Muscle layer of duodenum (tissue), 2 donors: Measurements from ENCODE around the gene IMPDH2.

Source experiments
- H3K27ac ChIP-seq: one replicate; pipeline ENCODE4 v1.7.0; 2013; ENCODE audit warnings: mild to moderate bottlenecking, low read length
- H3K27me3 ChIP-seq: one replicate; pipeline ENCODE4 v1.7.0; 2013; ENCODE audit warnings: low read depth, mild to moderate bottlenecking, control low read depth, low read length
- H3K36me3 ChIP-seq, 2 donors: one replicate each; pipeline ENCODE4 v1.7.0; 2013; ENCODE audit warnings: low read length in 2 of 2, control low read depth in 1 of 2, mild to moderate bottlenecking in 1 of 2; ENCODE audit not compliant: insufficient read depth in 2 of 2, control insufficient read depth in 1 of 2
- H3K4me1 ChIP-seq, 2 donors: one replicate each; pipeline ENCODE4 v1.7.0; 2013; ENCODE audit warnings: low read length in 2 of 2, mild to moderate bottlenecking in 2 of 2, control low read depth in 1 of 2, moderate library complexity in 1 of 2; ENCODE audit not compliant: insufficient read depth in 2 of 2, control insufficient read depth in 1 of 2
- H3K4me3 ChIP-seq, 2 donors: one replicate each; pipeline ENCODE4 v1.7.0; 2013; ENCODE audit warnings: low read length in 2 of 2, low read depth in 1 of 2, mild to moderate bottlenecking in 1 of 2
- H3K9me3 ChIP-seq, 2 donors: one replicate each; pipeline ENCODE4 v1.7.0; 2013; ENCODE audit warnings: low read length in 2 of 2, control low read depth in 1 of 2, mild to moderate bottlenecking in 1 of 2; ENCODE audit not compliant: control insufficient read depth in 1 of 2
- donor health status: healthy.

IMPDH2 gene

GRCh38 chr3:49004352-49005302 is 24.6 kb downstream of the IMPDH2 start:
- H3K27ac ChIP-seq, result no peak overlapping the region
- no peaks in the 10 kb centered on the region for H3K36me3 ChIP-seq
- H3K4me1 ChIP-seq, result peaks cover 0 to 21% of the 10 kb centered on the region in 2 donors

GRCh38 chr3:49001155-49001554 is 28.0 kb downstream of the IMPDH2 start:
- Histone ChIP-seq H3K4me3 (no peak overlapping the region), H3K9me3 (no peaks in the 10 kb centered on the region), H3K27me3 (no peaks in the 10 kb centered on the region), H3K4me1 (peaks cover 0 to 3% of the 10 kb centered on the region in 2 donors), H3K27ac (no peak overlapping the region), H3K36me3 (no peaks in the 10 kb centered on the region)

More at GRCh38 chr3:49004352-49005302, 24.6 kb downstream of the IMPDH2 start:
- Histone ChIP-seq H3K9me3 (no peaks in the 10 kb centered on the region), H3K4me3 (no peak overlapping the region), H3K27me3 (no peaks in the 10 kb centered on the region)

- H3K4me1 ChIP-seq, result no peaks in the 10 kb centered on the region
- H3K36me3 ChIP-seq, result peaks cover 0 to 3% of the 10 kb centered on the region in 2 donors
- no peak overlapping the region for H3K4me3 ChIP-seq
- no peaks in the 10 kb centered on the region for H3K27me3 ChIP-seq
- no peak overlapping the region for H3K27ac ChIP-seq
- no peaks in the 10 kb centered on the region for H3K9me3 ChIP-seq
These were observed 29.9 kb downstream of the IMPDH2 start for GRCh38 chr3:48999085-48999858.

- no peaks in the 10 kb centered on the region for H3K9me3 ChIP-seq
- no peaks in the 10 kb centered on the region for H3K27me3 ChIP-seq
- H3K4me3 ChIP-seq, result no peak overlapping the region
- H3K27ac ChIP-seq, result no peak overlapping the region
- H3K4me1 ChIP-seq, result no peaks in the 10 kb centered on the region
- H3K36me3 ChIP-seq, result peaks cover 0 to 6% of the 10 kb centered on the region in 2 donors
These were observed 31.2 kb downstream of the IMPDH2 start for GRCh38 chr3:48997714-48998637.

GRCh38 chr3:48997102-48997635 is 32.0 kb downstream of the IMPDH2 start:
- H3K4me1 ChIP-seq, result peaks cover 0 to 1% of the 10 kb centered on the region in 2 donors
- H3K36me3 ChIP-seq, result peaks cover 0 to 6% of the 10 kb centered on the region in 2 donors
- no peak overlapping the region for H3K27ac ChIP-seq
- H3K4me3 ChIP-seq, result no peak overlapping the region
- H3K9me3 ChIP-seq, result no peaks in the 10 kb centered on the region
- no peaks in the 10 kb centered on the region for H3K27me3 ChIP-seq

GRCh38 chr3:48996640-48997039 is 32.6 kb downstream of the IMPDH2 start:
- no peak overlapping the region for H3K27ac ChIP-seq
- H3K9me3 ChIP-seq, result no peaks in the 10 kb centered on the region
- peaks cover 0 to 6% of the 10 kb centered on the region in 2 donors for H3K36me3 ChIP-seq
- H3K4me1 ChIP-seq, result peaks cover 4 to 7% of the 10 kb centered on the region in 2 donors
- no peak overlapping the region for H3K4me3 ChIP-seq
- no peaks in the 10 kb centered on the region for H3K27me3 ChIP-seq

GRCh38 chr3:48993834-48994233 is 35.4 kb downstream of the IMPDH2 start:
- no peak overlapping the region for H3K27ac ChIP-seq
- H3K27me3 ChIP-seq, result no peaks in the 10 kb centered on the region
- no peaks in the 10 kb centered on the region for H3K9me3 ChIP-seq
- no peak overlapping the region for H3K4me3 ChIP-seq
- peaks cover 0 to 6% of the 10 kb centered on the region in 2 donors for H3K36me3 ChIP-seq
- H3K4me1 ChIP-seq, result peaks cover 15 to 22% of the 10 kb centered on the region in 2 donors

- Histone ChIP-seq H3K9me3 (no peaks in the 10 kb centered on the region), H3K27ac (no peak overlapping the region), H3K4me1 (peaks cover 15 to 23% of the 10 kb centered on the region in 2 donors), H3K27me3 (no peaks in the 10 kb centered on the region), H3K4me3 (peak overlapping the region; percentile 89 to 97), H3K36me3 (peaks cover 0 to 6% of the 10 kb centered on the region in 2 donors)
These were observed 37.2 kb downstream of the IMPDH2 start for GRCh38 chr3:48991851-48992545.

- no peaks in the 10 kb centered on the region for H3K9me3 ChIP-seq
- peak overlapping the region; percentile 89 to 97 for H3K4me3 ChIP-seq
- peaks cover 15 to 23% of the 10 kb centered on the region in 2 donors for H3K4me1 ChIP-seq
- H3K27me3 ChIP-seq, result no peaks in the 10 kb centered on the region
- peak overlapping the region; percentile 53 for H3K27ac ChIP-seq
- peaks cover 9 to 10% of the 10 kb centered on the region in 2 donors for H3K36me3 ChIP-seq
These were observed 38.3 kb downstream of the IMPDH2 start for GRCh38 chr3:48990636-48991469.
